NCI-H1417 treated with DMSO at 0.1 percent for 48 hours (cell line): Measurements from ENCODE around the gene PRSS33.

ENCODE experiments used
- DNase-seq: peaks from one replicate; lab custom pipeline; 2025; lab: John Stamatoyannopoulos, UW

The PRSS33 gene

DNA sequence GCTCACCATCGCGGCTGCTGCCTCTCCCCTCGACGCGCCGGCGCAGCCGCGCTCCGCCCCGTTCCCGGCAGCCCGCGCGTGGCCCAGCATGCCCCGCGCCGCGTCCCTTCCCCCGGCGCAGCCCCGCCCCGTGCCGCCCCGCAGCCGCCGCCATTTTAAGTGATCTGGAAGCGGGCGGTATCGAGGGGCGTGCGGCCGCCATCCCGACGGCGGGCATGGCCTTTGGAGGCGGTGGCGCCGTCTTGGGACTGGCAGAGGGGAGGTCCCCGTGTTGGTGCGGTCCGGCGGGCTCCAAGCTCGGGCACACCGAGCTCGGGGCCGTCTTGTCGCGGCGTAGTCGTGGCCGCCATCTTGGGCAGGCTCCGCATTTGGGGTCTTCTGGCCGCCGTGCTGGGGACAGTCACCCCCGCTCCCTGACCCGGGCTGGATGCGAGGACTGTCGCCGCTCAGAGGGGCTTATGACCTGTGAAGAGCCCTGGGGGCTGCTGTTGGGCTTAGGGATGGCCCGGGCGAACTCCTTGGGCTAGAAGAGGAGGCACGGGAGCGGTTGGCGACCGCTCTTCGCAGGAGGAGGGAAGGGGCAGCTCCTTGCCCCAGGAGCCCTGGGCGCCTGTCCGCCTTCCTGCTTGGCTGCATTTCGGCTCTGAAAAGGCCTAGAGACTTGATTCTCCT lies 10.0 kb downstream of the PRSS33 start, which contains the start of gene ELOB:
Gene ELOB, minus strand, starts transcription at position 50 of the 672 bp plus-strand sequence. Its CDS starts 41 bp downstream, at position 9.
- peak; percentile 23 for DNase-seq

DNA sequence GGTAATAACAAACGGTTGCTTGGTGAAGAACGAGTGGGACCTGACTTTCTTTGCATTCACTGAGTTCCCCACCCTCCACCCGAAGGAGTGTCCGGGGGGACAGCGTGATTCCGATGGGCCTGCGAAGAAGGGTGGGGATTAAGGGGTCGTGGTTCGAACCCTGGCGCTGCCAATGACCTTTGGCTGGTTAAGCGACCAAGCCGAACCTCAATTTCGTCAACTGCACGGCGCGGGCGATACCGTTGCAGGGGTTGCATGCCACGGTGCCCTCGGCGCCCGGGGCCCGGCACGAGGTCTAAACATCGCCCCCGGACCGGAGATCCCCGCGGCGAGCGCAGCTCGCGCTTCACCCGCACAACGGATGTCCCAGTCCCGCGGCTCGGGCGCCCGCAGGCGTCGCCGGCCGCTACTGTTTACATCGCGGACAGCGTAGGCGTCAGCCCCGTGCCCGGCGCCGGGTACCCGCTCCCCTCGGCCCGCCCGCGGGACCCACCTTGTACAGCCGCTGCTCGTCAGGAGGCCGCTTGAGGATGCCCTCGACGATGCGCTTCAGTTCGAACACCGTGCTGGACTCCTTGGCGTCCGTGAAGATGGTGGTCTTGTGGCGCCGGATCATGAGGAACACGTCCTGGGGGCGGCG lies 10.7 kb downstream of the PRSS33 start:
- DNase-seq = no peak

DNA sequence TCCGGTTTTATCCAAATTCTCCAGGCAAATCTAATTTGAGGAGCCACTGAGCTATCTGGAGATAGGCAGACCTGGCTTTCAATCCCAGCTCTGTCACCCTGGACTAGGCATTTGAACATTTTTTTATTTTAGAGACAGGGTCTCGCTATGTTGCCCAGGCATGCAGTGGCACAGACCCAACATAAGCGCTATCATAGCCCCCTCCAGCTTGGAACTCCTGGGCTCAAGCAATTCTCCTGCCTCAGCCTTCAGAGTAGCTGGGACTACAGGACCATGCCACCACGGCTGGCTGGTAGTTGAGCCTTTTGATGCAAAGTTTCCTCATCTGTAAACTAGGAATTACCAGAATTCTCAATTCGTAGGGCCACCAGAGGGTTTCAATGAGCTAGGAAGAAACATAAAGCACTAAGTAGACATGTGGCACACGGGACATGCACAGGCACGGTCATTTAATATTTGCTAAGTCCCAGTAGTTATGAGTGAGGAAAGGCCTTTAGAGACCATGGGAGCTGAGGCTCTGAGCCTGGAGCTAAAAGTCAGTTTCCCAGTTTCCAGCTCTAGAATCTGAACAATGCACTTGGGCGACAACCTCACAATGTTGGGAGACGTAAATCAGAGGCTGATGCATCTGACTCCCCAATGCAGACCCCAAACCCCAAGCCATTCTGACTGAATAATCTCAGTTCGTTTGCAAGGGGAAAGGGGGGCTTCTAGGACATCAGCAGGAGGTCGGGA lies 11.4 kb downstream of the PRSS33 start:
- DNase-seq = no peak

DNA sequence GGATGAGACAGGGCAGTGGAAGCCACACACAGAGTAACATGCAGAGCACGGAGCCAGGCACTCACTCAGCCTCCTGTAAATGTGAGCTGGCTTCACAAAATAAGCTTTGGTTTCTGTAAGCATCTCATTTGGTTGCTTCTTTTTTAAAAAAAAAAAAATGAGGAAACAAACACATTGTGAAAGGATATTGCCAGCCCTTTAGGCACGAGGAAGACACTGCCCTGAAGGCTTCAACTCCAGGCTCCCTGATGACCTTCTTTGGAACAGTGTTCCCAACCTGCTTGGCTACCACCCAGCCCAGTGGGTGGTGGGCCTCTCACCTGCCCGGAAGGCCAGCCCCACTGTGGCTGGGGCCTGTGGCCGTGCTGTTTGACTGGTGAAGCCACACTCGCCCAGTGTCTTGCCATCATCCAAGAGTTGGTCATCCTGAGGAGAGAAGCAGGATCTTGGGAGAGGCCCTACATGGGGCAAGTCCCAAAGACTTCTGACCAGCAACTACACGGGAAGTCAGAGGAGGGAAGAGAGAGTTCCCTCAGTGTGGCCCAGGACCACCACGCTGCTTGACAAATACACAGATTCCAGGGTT lies 12.1 kb downstream of the PRSS33 start:
- DNase-seq = no peak

DNA sequence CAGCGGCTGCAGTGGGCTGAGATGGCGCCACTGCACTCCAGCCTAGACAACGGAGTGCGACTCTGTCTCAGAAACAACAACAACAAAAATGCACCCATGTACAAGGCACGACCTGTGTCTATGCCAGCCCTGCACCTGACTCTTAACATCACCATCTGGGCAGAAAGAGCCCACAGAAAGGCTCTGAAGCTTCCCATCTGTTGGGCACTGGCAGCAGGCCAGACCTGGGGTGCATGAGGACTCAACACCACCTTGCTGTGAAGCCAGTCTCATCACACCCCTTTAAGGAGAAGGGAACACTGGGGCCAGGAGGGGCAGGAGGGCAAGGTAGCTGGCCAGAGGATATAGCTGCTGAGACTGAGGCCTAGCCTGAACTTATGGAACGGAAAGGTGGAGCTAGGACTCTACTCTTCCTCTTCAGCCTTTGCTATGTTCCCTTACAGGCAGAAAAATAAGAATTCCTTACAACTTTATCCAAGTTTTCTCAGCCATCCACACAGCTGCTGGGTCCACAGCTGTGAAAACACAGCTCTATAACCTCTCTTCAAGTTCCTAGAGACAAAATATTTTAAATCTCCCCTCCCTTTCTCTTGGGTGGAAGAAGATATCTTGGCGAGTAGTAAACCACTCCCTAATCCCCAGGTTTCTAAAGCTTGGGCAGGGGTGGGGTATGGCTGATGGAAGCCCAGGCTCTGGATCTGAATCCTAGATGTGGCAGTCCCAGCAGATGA lies 13.0 kb downstream of the PRSS33 start:
- DNase-seq = no peak

DNA sequence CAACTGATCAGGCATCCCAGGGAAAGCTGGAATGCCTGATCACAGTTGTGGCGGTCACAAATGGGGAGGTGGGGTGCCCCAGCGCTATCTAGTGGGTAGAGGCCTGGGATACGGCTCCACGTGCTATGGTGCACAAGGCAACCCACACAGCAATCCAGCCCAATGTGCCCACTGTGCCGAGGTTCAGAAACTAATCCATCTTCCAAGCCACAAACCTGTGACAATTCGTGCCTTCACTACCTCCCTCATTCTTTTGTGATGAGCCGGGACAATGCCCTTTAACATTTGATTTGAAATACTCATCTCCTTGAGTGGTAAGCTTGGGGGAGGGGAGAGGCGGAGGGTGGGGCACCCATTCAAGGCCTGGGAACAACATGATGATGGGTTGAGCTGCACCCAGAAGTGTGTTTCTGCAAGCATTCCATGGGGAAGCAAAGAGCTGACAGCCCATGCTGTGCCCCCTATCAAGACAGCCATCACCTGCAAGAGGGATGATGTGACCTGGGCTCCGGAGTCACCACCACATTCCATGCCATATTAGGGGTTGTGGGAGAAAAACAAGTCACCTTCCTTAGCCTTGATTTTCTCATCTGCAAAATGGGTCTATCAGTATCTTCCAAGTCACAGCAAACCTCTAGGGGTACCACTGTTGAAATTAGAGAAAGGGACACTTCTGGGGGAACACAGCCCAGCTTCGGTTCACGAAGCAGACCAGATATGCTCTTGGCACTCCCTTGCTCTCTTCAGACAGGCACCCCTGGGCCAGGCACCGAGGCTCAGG lies 14.0 kb downstream of the PRSS33 start:
- no peak for DNase-seq

DNA sequence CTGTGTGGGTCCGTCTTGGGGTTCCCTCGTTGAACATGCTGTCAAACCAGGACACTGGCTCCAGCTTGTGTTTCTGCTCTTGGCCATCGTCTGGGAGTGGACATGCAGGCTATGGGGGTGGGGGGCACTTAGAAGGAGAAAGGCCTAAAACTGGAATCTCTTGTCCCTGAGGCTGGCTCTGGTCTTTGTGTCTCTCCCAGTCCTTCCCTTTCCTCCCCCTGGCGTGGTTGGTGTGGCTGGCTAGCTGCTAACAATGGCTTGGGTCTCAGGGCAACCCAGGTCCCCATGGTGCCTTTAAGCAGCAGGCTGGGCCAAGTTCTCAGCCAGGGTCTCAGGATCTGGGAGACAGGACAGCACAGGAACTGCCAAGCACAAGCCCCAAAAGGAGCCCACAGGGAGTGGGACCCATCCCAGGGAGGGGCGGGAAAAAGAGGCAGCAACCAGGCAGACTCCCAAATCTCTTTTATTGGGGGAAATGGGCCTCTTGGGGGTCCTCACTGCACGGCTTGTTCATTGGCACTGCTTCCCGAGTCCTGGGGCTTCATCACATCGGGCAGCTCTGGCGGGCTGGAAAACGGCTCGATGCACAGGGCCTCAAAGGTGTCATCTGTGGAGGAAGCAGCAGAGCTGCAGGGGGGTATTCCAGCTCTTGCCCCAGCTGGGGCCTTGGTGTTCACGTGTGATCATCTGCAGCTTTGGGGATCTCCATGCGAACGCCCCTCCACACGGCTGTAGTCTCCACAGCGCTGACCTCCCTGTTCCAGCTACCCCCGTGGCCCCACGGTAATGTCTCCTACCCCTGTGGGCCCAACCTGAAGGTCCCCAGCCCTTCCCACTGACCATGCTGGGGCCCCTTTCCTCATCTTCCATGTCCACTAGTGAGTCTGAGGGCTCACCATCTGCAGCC lies 15.6 kb downstream of the PRSS33 start:
- no peak for DNase-seq

DNA sequence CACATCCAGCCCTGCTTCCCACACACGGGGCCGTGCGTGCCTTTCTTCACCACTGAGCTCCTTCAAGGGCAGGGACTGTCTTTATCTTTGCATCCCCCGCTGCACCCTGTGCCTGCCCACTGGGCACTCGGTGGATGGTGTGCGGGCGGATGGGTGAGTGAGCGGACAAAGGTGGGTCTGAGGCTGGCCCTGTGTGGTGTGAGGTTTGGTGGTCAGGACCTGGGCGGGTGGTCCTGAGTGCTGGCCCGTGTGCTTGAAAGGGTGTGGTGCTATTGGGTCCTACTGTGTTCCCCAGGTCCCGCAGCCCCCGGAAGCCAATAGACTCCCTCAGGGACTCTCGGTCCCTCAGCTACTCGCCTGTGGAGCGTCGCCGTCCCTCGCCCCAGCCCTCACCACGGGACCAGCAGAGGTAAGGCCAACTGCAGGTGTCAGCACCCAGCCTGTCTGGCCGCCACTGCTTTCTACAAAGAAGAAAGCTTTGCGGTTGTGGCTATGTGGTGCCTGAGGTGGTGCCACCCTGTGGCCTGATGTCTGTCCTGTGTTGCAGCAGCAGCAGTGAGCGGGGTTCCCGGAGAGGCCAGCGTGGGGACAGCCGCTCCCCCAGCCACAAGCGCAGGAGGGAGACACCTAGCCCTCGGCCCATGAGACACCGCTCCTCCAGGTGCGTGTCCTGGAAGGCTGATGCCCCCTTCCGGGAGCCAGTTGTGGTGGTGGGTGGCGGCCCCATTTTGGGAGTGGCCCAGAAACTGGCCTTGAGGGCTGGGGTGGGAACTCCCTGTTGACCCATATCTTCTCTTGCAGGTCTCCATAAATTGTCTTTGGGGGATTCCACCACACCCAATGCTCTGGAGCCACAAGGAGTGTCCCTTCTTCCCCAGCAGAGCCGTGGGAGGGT lies 17.1 kb downstream of the PRSS33 start:
- DNase-seq = no peak

DNA sequence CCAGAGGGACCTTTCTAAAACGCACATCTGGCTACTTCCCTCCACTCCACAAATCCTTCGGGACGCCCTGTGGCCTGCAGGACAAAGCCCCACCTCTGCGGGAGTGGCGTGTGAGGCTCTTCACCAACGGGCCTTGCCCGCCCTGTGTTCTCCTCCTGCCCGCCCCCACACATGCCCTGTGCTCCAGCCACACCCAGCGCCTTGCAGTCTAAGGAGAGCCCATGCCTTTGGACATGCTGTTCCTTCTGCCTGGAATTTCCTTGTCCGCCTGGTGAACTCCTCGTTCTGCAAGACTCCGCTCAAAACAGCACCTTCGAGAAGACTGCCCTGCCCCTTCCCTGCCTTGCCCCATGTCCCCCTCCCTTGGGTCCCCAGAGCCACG lies 17.7 kb downstream of the PRSS33 start:
- no peak for DNase-seq

DNA sequence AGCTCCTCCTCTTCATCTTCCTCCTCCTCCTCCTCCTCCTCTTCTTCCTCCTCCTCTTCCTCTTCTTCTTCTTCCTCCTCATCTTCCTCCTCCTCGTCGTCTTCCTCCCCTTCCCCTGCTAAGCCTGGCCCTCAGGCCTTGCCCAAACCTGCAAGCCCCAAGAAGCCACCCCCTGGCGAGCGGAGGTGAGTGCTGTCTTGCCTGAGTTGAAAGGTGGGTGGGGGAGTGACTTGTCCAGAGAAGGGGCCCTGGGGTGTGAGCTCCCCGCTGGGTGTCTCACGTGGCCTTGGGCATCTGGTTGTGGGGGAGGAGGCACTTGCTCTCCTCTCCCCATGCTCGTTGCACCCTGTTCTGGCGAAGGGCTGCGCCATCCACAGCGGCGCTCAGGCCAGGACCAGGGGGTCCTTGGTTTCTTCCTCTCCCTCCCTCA lies 18.2 kb downstream of the PRSS33 start:
- no peak for DNase-seq

DNA sequence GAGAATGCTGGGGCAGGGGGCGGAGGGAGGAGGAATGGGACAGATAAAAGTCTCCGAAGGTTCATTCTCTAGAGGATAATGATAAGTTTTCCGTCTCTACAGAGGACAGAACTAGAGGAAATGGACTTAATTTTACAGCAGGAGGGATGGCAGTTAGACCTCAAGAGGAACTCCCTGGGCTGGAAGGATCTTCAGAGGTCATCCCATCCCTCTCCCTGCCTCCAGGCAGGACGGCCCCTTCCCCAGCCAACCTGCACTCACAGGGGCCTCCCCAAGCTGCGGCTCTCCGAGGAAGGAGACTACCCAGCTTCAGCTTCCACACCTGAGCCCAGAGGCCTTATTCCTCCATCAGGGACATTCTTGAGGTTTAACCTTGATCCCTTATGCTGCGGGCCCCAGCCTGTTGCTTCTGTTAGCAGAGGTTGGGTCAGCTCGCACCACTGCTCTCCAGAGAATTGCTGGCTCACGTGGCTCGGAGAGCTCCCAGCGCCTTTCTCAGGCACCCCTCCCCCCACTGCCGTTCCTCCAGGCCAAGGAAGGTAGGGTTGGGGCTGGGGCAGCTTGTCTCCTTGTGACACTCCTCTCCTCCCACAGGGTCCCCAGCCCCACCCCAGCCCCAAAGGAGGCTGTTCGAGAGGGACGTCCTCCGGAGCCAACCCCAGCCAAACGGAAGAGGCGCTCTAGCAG lies 18.8 kb downstream of the PRSS33 start:
- no peak for DNase-seq

DNA sequence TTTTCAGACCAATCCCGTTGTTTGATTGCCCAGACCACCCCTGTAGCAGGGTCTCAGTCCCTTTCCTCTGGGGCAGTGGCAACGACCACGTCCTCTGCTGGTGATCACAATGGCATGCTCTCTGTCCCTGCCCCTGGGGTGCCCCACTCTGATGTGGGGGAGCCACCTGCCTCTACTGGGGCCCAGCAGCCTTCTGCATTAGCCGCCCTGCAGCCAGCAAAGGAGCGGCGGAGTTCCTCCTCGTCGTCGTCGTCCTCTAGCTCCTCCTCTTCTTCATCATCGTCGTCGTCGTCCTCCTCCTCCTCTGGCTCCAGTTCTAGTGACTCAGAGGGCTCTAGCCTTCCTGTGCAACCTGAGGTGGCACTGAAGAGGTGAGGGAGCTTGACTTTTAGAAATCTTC lies 19.5 kb downstream of the PRSS33 start:
- no peak for DNase-seq

DNA sequence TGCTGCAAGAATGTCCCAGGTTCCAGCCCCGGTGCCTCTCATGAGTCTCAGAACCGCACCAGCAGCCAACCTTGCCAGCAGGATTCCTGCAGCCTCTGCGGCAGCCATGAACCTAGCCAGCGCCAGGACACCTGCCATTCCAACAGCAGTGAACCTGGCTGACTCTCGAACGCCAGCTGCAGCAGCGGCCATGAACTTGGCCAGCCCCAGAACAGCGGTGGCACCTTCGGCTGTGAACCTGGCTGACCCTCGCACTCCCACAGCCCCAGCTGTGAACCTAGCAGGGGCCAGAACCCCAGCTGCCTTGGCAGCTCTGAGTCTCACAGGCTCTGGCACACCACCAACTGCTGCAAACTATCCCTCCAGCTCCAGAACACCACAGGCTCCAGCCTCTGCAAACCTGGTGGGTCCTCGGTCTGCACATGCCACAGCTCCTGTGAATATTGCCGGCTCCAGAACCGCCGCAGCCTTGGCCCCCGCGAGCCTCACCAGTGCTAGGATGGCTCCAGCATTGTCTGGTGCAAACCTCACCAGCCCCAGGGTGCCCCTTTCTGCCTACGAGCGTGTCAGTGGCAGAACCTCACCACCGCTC lies 20.1 kb downstream of the PRSS33 start:
- no peak for DNase-seq

DNA sequence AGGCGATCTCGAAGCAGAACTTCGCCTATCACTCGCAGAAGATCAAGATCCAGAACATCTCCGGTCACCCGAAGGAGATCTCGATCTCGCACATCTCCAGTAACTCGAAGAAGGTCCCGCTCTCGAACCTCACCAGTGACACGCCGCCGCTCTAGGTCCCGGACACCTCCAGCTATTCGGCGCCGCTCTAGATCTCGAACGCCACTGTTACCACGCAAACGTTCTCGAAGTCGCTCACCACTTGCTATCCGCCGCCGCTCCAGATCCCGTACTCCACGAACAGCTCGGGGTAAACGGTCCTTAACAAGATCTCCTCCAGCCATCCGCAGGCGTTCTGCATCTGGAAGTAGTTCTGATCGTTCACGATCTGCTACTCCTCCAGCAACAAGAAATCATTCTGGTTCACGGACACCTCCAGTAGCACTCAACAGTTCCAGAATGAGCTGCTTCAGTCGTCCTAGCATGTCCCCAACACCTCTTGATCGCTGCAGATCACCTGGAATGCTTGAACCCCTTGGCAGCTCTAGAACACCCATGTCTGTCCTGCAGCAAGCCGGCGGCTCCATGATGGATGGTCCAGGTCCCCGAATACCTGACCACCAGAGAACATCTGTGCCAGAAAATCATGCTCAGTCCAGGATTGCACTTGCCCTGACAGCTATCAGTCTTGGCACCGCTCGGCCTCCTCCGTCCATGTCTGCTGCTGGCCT lies 20.8 kb downstream of the PRSS33 start:
- DNase-seq = no peak

DNA sequence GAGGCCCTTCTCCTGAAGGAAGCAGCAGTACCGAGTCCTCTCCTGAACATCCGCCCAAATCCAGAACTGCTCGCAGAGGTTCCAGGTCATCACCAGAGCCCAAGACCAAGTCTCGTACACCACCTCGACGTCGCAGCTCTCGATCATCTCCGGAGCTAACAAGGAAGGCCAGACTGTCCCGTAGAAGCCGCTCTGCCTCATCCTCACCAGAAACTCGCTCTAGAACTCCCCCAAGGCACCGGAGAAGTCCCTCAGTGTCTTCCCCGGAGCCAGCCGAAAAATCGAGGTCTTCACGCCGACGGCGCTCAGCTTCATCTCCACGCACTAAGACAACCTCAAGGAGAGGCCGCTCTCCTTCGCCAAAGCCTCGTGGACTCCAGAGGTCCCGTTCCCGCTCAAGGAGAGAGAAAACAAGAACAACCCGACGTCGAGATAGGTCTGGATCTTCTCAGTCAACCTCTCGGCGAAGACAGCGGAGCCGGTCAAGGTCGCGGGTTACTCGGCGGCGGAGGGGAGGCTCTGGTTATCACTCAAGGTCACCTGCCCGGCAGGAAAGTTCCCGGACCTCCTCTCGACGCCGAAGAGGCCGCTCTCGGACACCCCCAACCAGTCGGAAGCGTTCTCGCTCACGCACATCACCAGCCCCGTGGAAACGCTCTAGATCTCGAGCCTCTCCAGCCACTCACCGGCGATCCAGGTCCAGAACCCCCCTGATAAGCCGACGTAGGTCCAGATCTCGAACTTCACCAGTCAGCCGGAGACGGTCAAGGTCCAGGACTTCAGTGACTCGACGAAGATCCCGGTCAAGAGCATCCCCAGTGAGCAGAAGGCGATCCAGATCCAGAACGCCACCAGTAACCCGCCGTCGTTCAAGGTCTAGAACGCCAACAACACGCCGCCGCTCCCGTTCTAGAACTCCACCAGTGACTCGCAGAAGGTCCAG lies 21.6 kb downstream of the PRSS33 start:
- DNase-seq = no peak

DNA sequence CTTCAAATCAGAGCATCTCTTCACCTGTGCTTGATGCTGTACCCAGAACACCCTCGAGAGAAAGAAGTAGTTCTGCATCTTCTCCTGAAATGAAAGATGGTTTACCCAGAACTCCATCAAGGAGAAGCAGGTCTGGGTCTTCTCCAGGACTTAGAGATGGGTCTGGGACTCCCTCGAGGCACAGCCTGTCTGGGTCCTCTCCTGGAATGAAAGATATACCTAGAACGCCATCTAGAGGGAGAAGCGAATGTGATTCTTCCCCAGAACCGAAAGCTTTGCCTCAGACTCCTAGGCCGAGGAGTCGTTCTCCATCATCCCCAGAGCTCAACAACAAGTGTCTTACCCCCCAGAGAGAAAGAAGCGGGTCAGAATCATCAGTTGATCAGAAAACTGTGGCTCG lies 22.6 kb downstream of the PRSS33 start:
- DNase-seq = no peak
